Epithelial cell of esophagus (primary cell): ENCODE data around the gene DYNLL1.
A peak's percentile ranks its signal among the peaks of the same experiment; 100 is the strongest.
"Not testable (repeated sequence)": the region's sequence is repeated elsewhere in the genome, so short reads cannot be mapped to it uniquely, and the experiment has no call there.

Source experiments
- DNase-seq: peaks from one replicate; pipeline ENCODE4 v3.0.0; 2010; ENCODE audit warnings: low read depth
- H3K4me3 ChIP-seq: 2 replicates; pipeline ENCODE4 v1.5.1; 2011; ENCODE audit warnings: mild to moderate bottlenecking, low read length, control low read depth
- TF ChIP-seq, protein P1 (sequence below): IDR thresholded peaks from 2 replicates; pipeline ENCODE4 v1.5.1; 2011; ENCODE audit warnings: low read depth, mild to moderate bottlenecking, low read length, control low read depth, inconsistent platforms; ENCODE audit not compliant: insufficient read depth; ENCODE audit errors: missing control alignments

DYNLL1 gene

DNA sequence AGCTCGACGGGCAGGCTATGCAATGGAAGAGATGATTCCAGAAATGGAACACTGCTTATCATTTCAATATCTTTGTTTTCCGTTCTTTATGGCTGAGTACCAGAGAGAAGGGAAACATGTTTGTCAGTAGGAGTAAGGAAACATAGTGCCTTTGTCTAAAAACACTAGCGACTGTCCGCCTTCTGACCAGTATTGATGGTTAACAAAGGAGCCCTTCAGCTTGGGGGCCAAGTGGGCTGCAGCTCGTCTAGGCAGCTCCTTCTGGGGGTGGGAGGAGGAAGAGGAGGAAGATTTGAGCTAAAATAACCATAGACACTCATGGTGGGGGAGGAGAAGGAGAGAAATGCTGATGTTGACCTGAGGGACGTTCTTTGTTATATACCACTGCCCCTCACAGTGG lies 18.1 kb downstream of the DYNLL1 start:
- TF ChIP-seq, protein P1, sequence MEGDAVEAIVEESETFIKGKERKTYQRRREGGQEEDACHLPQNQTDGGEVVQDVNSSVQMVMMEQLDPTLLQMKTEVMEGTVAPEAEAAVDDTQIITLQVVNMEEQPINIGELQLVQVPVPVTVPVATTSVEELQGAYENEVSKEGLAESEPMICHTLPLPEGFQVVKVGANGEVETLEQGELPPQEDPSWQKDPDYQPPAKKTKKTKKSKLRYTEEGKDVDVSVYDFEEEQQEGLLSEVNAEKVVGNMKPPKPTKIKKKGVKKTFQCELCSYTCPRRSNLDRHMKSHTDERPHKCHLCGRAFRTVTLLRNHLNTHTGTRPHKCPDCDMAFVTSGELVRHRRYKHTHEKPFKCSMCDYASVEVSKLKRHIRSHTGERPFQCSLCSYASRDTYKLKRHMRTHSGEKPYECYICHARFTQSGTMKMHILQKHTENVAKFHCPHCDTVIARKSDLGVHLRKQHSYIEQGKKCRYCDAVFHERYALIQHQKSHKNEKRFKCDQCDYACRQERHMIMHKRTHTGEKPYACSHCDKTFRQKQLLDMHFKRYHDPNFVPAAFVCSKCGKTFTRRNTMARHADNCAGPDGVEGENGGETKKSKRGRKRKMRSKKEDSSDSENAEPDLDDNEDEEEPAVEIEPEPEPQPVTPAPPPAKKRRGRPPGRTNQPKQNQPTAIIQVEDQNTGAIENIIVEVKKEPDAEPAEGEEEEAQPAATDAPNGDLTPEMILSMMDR, result no peak
- no peak for DNase-seq

DNA sequence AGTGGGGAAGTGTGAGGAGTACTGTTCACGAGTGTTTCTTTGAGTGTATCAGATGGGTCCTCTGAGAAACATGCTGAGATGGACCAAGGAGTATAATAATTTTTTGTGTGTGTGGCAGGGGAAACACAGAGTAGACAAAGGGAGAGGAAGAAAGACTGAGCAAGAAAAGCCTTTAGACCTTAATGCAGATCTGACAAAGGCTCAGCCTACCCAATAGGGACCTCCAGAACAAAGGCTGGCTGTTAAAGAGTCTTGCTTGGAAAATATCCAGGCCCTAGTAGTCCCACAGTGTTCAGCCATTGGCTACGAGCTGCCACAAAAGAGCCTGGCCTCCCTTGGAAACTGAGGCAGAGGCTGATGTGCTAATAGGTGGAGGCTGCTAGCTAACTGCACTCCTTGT lies 19.6 kb downstream of the DYNLL1 start:
- no peak for DNase-seq
- TF ChIP-seq, protein P1, result no peak
- no peak overlapping the region for H3K4me3 ChIP-seq

More for the DNA sequence above, 18.1 kb downstream of the DYNLL1 start:
- no peak overlapping the region for H3K4me3 ChIP-seq

DNA sequence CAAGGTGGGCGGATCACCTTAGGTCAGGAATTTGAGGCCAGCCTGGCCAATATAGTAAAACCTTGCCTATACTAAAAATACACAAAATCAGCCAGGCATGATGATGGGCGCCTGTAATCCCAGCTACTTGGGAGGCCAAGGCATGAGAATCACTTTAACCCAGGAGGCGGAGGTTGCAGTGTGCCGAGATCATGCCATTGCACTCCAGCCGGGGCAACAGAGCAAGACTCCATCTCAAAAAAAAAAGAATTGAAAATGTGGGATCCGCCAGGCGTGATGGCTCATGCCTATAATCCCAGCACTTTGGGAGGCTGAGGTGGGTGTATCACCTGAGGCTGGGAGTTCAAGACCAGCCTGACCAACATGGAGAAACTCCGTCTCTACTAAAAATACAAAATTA lies 23.4 kb downstream of the DYNLL1 start:
- not testable (repeated sequence) for H3K4me3 ChIP-seq, DNase-seq

DNA sequence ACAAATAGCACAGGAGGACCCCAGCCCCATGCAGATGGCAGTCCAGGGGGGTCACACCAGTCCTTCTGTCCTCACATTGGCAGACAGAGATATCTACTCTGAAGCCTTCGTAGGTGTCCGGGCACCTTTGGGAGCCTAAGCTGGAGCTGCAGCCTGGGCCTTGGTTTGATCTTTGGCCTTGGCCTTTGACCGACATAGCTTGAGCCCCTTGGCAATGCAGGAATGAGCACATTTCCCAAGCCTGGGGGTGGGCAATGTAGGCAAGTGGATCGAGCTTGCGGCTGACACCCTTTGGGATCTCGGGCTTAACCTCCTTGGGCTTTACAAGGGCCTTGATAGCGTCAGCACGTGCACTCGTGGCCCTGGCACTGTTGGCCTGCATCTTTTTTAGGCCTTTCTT lies 26.7 kb downstream of the DYNLL1 start:
- H3K4me3 ChIP-seq, result no peak overlapping the region
- no peak for DNase-seq
- TF ChIP-seq, protein P1, result no peak

DNA sequence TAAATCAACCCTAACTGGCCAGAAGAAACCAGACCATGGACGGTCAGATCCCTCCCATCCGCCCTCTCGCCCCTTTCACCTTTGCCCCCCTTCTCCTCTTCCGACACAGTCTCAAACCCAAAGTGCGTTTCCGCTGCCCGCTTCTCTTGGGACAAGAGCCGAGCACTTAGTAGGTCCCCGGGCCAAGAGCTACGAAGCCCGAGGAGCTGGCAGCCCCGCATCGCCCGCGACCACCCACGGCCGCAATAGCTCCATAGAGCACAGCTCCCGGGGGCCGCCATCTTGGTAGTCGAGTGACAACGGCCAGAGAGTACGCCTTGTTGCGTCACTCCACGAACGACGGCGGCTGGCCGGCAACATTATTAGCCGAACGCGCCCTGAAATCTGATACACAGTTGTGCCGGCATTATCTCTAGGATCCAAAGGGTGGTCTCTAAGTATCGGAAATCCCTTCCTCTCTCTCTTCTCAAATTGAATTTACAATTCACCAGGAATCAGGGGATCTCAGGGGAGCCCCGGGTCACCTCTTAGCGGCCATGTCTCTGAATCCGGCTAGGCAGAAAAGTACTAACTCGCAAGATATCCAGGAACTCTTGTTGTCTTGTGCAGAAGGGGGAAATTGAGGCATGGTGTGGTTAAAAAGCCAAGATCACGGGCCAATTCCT lies 33.1 kb downstream of the DYNLL1 start, which contains the start of gene COQ5:
COQ5 (minus strand) TSS at position 298 of the 665 bp plus-strand sequence; CDS start at position 281, 17 bp downstream.
- peak; percentile 85 for DNase-seq
- TF ChIP-seq, protein P1, result no peak
- peak within 1 kb of the TSS; percentile 93 for H3K4me3 ChIP-seq

DNA sequence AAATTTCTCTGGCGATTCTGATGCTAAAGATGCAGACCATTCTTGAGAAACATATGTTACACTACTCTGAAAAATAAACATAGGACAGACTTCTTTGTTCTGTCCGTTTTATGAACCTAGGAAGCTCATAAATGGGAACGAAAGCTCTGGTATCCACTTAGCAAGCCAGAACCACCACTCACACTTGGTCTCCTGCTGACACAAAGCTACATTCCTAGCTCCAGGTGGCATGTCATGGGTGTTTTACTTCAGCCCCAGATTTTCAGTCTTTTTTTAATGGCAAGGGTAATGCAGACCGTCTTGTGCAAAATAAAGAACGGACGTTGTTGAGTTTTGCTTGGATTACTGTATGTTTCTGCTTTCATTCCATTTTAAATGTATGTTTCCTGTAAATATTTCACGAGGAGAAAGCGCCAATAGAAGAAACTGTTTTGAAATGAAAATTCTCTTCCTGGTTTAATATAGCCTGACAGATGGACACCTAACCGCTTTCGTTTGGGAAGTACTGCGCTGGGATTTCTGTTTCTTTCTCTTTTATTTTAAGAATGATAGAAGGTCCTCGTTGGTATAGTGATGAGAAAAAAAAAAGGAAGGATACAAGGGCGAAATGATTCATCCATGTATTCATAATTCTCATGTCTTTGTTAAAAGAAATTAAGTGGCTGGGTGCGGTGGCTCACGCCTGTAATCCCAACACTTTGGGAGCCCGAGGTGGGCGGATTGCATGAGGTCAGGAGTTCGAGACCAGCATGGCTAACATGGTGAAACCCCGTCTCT lies 33.9 kb downstream of the DYNLL1 start:
- peak overlapping the region; percentile 93 for H3K4me3 ChIP-seq
- TF ChIP-seq, protein P1, result peak; percentile 41
- peak; percentile 63 for DNase-seq

DNA sequence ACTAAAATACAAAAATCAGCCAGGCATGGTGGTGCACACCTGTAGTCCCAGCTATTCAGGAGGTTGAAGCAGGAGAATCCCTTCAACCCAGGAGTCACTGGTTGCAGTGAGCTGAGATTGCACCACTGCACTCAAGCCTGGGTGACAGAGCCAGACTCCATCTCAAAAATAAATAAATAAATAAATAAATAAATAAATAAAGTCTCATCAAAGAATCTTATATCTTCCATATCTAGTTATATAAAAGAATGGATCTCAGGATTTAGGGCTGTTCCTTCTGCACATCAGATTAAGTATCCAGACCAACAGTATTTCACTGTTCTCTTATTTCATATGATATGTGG lies 34.5 kb downstream of the DYNLL1 start:
- H3K4me3 ChIP-seq, result peak overlapping the region; percentile 93
- DNase-seq, result not testable (repeated sequence)
